Astrocyte of the cerebellum (primary cell): ENCODE measurements around the gene KCTD14.

Source experiments
- DNase-seq: peaks from one replicate; pipeline ENCODE4 v3.0.0-alpha.2; 2011; ENCODE audit warnings: low read depth
- H3K4me3 ChIP-seq: 2 replicates; pipeline ENCODE4 v1.5.1; 2011; ENCODE audit warnings: mild to moderate bottlenecking, low read depth, low read length, moderate library complexity
- CTCF ChIP-seq: IDR thresholded peaks from 2 replicates; pipeline ENCODE4 v1.5.1; 2012; ENCODE audit warnings: low read length, low read depth, moderate library complexity, mild to moderate bottlenecking; ENCODE audit errors: missing control alignments
- in situ Hi-C: cut with HindIII; loops from 2 replicates; pipeline ENCODE4 v1.10.0; 2017; ENCODE audit warnings: low sequenced_read_pairs

The KCTD14 gene

GRCh38 chr11:78066471-78066870, 43.4 kb upstream of the KCTD14 start:
- DNase-seq: no peak
- no peak for TF ChIP-seq CTCF
- in situ Hi-C loops: no loop called here
- H3K4me3 ChIP-seq: no peak overlapping the region

DNA sequence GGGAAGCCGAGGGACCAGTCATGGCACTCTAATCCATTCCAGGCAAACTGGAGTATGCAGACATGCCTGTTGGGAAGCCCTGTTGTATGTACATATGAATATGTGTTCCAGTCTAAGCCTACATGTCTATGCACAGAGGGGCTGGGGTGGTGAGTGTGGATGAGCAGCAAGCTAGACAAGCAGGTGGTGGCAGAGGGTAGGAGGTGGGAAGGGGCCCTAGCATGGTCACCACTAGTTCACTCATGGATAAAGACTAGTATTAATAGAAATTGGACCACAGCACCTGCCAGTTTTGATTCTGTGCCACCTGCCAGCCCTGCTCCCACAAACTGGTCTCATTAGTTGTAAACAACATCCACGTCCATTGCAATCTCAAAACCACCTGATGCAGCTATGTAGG, 42.1 kb upstream of the KCTD14 start:
- in situ Hi-C loops: no loop called here
- no peak for TF ChIP-seq CTCF
- no peak overlapping the region for H3K4me3 ChIP-seq
- no peak for DNase-seq

DNA sequence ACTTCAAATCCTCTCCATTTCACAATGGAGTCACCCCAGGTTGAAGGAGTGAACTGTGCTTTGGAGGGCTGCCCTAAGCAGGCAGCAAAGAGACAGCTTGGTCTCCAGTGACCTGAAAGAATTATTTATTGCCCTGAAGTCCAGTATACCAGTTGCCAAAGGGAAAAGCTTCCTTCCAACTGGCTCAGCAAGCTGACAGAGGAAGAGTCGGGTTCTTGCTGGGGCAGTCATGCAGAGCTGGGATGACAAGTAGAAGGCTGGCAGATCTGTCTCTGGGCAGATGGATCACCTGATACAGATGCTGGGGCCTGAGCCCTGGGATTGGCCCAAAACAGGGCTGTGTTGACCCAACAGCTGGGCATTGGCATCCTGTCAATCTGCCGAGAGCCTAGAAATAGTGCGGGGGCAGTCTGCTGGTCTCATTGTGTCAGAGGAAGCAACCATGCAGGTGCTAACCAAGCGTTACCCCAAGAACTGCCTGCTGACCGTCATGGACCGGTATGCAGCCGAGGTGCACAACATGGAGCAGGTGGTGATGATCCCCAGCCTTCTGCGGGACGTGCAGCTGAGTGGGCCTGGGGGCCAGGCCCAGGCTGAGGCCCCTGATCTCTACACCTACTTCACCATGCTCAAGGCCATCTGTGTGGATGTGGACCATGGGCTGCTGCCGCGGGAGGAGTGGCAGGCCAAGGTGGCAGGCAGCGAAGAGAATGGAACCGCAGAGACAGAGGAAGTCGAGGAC, 40.5 kb upstream of the KCTD14 start, which contains the start of gene THRSP:
THRSP (plus strand) TSS at position 422 of the 742 bp plus-strand sequence; CDS start at position 443, 21 bp downstream.
- in situ Hi-C loops: no loop called here
- no peak for TF ChIP-seq CTCF

DNA sequence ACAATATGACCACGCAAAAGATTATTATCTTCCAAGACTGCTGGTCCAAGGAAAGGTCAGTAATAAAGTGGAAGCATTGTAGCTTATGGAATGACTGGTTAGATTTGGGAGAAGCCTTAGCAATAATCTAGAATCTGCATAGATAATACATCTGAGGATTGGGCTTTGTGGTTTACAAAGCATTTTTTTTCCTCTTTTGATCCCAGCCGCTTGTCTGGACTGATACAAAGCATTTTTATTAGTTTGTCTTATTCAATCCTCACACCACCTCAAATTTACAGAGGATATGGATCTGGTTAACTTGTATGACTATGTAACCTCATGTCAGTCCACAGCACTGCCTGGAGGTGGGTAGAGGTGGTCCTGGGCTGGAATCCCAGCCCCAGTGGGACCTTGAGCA, 39.6 kb upstream of the KCTD14 start:
- no peak for DNase-seq

More for the DNA sequence above, 40.5 kb upstream of the KCTD14 start, which contains the start of gene THRSP:
- H3K4me3 ChIP-seq: no peak within 1 kb of the TSS
- no peak for DNase-seq

DNA sequence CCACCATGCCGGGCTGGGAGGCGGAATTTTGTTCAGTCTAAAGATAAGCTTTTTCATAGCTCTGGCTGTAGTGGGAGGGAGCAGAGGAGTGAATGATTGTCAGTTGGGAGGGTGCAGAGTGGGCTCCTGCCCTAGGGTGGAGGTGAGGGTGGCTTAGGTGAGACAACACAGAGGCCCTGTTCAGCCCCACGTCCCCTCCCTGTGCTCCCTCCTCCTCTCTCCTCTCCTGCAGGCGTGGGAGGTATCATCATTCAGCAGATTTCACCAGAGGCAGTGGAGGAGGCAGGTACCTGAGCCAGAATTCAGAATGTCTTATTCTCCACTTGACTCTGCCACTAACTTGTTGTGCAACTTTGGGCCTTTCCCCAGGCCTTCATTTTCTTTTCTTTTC, 38.8 kb upstream of the KCTD14 start:
- no peak for DNase-seq
- H3K4me3 ChIP-seq: no peak overlapping the region
- in situ Hi-C loops: no loop called here
- no peak for TF ChIP-seq CTCF

More for the DNA sequence above, 39.6 kb upstream of the KCTD14 start:
- no peak for TF ChIP-seq CTCF
- no peak overlapping the region for H3K4me3 ChIP-seq
- in situ Hi-C loops: no loop called here

DNA sequence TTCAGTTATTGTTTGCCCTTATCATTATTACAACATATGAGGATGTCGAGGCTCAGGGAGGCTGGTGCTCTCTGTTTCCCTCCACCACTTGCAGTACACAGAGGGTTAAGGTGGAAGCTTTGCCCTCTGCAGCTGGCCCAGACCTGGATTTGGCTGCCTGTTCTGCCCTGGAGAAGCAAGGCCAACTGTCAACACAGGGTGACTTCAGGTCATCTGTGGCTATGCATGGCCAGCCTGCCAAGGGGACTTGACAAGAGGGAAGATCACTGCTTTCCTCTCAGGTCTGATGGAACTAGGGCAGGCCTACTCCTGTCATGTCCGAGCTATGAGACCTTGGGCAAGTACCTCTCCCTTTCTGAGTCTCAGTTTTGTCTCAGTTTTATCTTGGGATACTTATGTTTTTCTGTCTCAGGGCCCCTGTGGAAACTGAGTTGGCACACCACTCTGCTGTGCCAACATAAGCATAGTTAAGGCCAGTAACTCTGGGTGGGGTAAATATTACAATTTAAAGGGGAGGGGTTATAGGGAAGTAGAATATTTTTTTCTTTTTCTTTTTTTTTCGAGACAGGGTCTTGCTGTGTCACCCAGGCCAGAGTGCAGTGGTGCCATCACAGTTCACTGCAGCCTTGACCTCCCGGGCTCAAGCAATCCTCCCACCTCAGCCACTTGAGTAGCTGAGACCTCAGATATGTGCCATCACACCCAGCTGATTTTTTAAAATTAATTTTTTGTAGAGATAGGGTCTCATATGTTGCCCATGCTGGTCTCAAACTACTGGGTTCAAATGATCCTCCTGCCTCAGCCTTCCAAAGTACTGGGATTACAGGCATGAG, 38.2 kb upstream of the KCTD14 start:
- DNase-seq: no peak
- in situ Hi-C loops: no loop called here
- H3K4me3 ChIP-seq: no peak overlapping the region
- TF ChIP-seq CTCF: no peak
